ENCODE data around the gene FAM47E.
A peak's percentile ranks its signal among the peaks of the same experiment; 100 is the strongest.
"Not testable (repeated sequence)": the region's sequence is repeated elsewhere in the genome, so short reads cannot be mapped to it uniquely, and the experiment has no call there.

The FAM47E gene

GRCh38 chr4:76280488-76281441 is 29.2 kb downstream of the FAM47E start:
- no peak for DNase-seq (ENCODE audit: low read depth)
- no peak overlapping the region for H3K4me3 ChIP-seq (ENCODE audit: control insufficient read depth, low read depth, low read length)
- no peak for TF ChIP-seq CTCF (conservative IDR thresholded peaks at IDR 0.05; ENCODE audit: control insufficient read depth, insufficient read depth, low read depth, low read length)

- DNase-seq (ENCODE audit: low read depth); H3K4me3 ChIP-seq (ENCODE audit: control insufficient read depth, low read depth, low read length): not testable (repeated sequence)
Measured at GRCh38 chr4:76281594-76281993, 30.1 kb downstream of the FAM47E start.

GRCh38 chr4:76282941-76283689 is 31.6 kb downstream of the FAM47E start:
- H3K4me3 ChIP-seq (ENCODE audit: control insufficient read depth, low read depth, low read length) = no peak overlapping the region
- TF ChIP-seq CTCF (conservative IDR thresholded peaks at IDR 0.05; ENCODE audit: control insufficient read depth, insufficient read depth, low read depth, low read length) = no peak
- no peak for DNase-seq (ENCODE audit: low read depth)

- no peak overlapping the region for H3K4me3 ChIP-seq (ENCODE audit: control insufficient read depth, low read depth, low read length)
- DNase-seq (ENCODE audit: low read depth) = peak; percentile 6
- no peak for TF ChIP-seq CTCF (conservative IDR thresholded peaks at IDR 0.05; ENCODE audit: control insufficient read depth, insufficient read depth, low read depth, low read length)
Measured at GRCh38 chr4:76283900-76284299, 32.4 kb downstream of the FAM47E start.

GRCh38 chr4:76287811-76288210 is 36.3 kb downstream of the FAM47E start:
- not testable (repeated sequence) for H3K4me3 ChIP-seq (ENCODE audit: control insufficient read depth, low read depth, low read length); DNase-seq (ENCODE audit: low read depth)

- no peak for TF ChIP-seq CTCF (conservative IDR thresholded peaks at IDR 0.05; ENCODE audit: control insufficient read depth, insufficient read depth, low read depth, low read length)
Measured at GRCh38 chr4:76292730-76293129, 41.2 kb downstream of the FAM47E start.

GRCh38 chr4:76293772-76294171 is 42.3 kb downstream of the FAM47E start:
- peak; percentile 25 for DNase-seq (ENCODE audit: low read depth)
- TF ChIP-seq CTCF (conservative IDR thresholded peaks at IDR 0.05; ENCODE audit: control insufficient read depth, insufficient read depth, low read depth, low read length) = no peak
- H3K4me3 ChIP-seq (ENCODE audit: control insufficient read depth, low read depth, low read length) = no peak overlapping the region

More at GRCh38 chr4:76292730-76293129, 41.2 kb downstream of the FAM47E start:
- no peak overlapping the region for H3K4me3 ChIP-seq (ENCODE audit: control insufficient read depth, low read depth, low read length)
- DNase-seq (ENCODE audit: low read depth) = no peak
